ENCODE measurements around the gene WDR6.

The WDR6 gene

DNA sequence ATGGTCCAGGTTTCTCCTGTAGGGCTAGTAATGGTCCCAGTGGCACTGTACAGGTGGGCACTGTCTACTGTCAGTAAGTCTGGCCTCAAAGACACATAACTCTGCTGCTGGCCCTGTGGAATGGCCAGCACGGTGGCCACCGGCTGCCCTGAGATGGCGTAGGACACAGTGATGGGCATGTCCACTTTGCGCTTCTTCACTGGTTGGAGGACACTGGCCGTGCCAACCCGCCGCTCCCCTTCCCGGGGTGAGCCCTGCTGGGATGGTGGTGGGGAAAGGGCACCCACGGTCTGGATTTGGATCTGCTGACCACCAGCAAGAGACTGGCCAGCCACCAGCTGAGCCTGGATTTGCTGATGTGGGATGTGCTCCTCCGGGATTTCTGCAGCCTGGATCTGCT, 50.1 kb downstream of the WDR6 start:
- Histone ChIP-seq H3K9me3 (ENCODE audit: insufficient read depth, low read depth, low read length) (no peaks in the 10 kb centered on the region), H3K4me3 (ENCODE audit: low read length) (no peak overlapping the region), H3K9ac (ENCODE audit: low read depth, low read length) (no peak overlapping the region), H3K4me1 (ENCODE audit: insufficient read depth, low read length) (no peaks in the 10 kb centered on the region), H3K27me3 (ENCODE audit: insufficient read depth, low read length) (no peaks in the 10 kb centered on the region), H3K36me3 (ENCODE audit: insufficient read depth, low read depth, low read length) (peaks cover 77% of the 10 kb centered on the region), H3K27ac (ENCODE audit: low read length) (no peak overlapping the region)

DNA sequence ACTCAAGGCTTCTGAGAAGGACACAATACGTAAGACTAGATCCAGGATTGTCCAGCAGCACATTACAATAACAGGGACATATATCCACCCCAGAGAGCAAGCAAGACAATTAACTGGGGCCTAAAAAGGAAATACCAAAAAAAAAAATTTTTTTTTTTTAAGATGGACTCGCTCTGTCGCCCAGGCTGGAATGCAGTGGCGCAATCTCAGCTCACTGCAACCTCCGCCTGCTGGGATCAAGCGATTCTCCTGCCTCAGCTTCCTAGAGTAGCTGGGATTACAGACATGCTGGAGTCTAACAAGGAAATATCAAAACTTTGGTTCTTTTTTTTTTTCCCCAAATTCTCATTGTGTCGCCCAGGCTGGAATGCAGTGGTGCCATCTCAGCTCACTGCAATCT, 50.8 kb downstream of the WDR6 start:
- Histone ChIP-seq H3K4me1 (ENCODE audit: insufficient read depth, low read length) (no peaks in the 10 kb centered on the region), H3K4me3 (ENCODE audit: low read length) (no peak overlapping the region), H3K9me3 (ENCODE audit: insufficient read depth, low read depth, low read length) (no peaks in the 10 kb centered on the region), H3K27me3 (ENCODE audit: insufficient read depth, low read length) (no peaks in the 10 kb centered on the region), H3K27ac (ENCODE audit: low read length) (no peak overlapping the region), H3K9ac (ENCODE audit: low read depth, low read length) (no peak overlapping the region), H3K36me3 (ENCODE audit: insufficient read depth, low read depth, low read length) (peaks cover 76% of the 10 kb centered on the region)
